Natural killer cell treated with Interleukin-12 subunit alpha and Interleukin-12 subunit beta and Interleukin-15 and Interleukin-18, amount 100 ng/mL, for 72 hours (primary cell): Measurements from ENCODE around the gene CTNNBIP1. TPM values are rescaled to one million over a fixed set of nuclear protein-coding genes. Genes with fewer than 3 reads are reported as not detected.
A peak's percentile ranks its signal among the peaks of the same experiment; 100 is the strongest.

Source experiments
- ATAC-seq, 2 donors: fragments of 150-1000 bp; cut with Tn5 transposase in 1 of 2; sonication (Bioruptor Pico), chemical (Tn5 transposase) in 1 of 2; 2 replicates each; pipeline ENCODE4 v1.10.0; 2021
- DNase-seq: peaks from one replicate; pipeline ENCODE4 v3.0.0; 2022; ENCODE audit warnings: low spot score
- H3K27ac Mint-ChIP-seq, 2 donors: 1 replicate in 1 of 2; 2 replicates in 1 of 2; pipeline ENCODE4 v1.8.0; 2022; ENCODE audit warnings: mixed read lengths in 2 of 2, mild to moderate bottlenecking in 1 of 2, moderate library complexity in 1 of 2
- H3K27me3 Mint-ChIP-seq, 2 donors: 1 replicate in 1 of 2; 2 replicates in 1 of 2; pipeline ENCODE4 v1.8.0; 2022; ENCODE audit warnings: mixed read lengths in 2 of 2
- H3K36me3 Mint-ChIP-seq: one replicate; pipeline ENCODE4 v1.8.0; 2022; ENCODE audit warnings: mixed read lengths
- H3K4me1 Mint-ChIP-seq, 2 donors: 1 replicate in 1 of 2; 2 replicates in 1 of 2; pipeline ENCODE4 v1.8.0; 2022; ENCODE audit warnings: low read depth in 2 of 2, mixed read lengths in 2 of 2, mild to moderate bottlenecking in 1 of 2
- H3K4me3 Mint-ChIP-seq: one replicate; pipeline ENCODE4 v1.8.0; 2022; ENCODE audit warnings: mixed read lengths
- H3K9me3 Mint-ChIP-seq: 2 replicates; pipeline ENCODE4 v1.8.0; 2022; ENCODE audit warnings: mixed read lengths
- total RNA-seq, 2 donors: library from RNA; stranded (reverse); gene quantifications; one replicate each; pipeline ENCODE4 v1.2.3, GENCODE V29; 2022

Gene CTNNBIP1
- total RNA-seq, 2 donors from 2014 or later: 12.5 to 18.7 TPM

- peaks cover 33 to 37% of the 10 kb centered on the region in 2 donors for H3K4me1 Mint-ChIP-seq
- DNase-seq (no peak), ATAC-seq (no peak)
- peak overlapping the region; percentile 39 to 67 for H3K27ac Mint-ChIP-seq
- no peaks in the 10 kb centered on the region for H3K27me3 Mint-ChIP-seq
- peak overlapping the region; percentile 44 for H3K4me3 Mint-ChIP-seq
- H3K36me3 Mint-ChIP-seq: no peaks in the 10 kb centered on the region
- H3K9me3 Mint-ChIP-seq: no peaks in the 10 kb centered on the region
These were observed 2.3 kb upstream of the CTNNBIP1 start for GRCh38 chr1:9912264-9912936.

DNA sequence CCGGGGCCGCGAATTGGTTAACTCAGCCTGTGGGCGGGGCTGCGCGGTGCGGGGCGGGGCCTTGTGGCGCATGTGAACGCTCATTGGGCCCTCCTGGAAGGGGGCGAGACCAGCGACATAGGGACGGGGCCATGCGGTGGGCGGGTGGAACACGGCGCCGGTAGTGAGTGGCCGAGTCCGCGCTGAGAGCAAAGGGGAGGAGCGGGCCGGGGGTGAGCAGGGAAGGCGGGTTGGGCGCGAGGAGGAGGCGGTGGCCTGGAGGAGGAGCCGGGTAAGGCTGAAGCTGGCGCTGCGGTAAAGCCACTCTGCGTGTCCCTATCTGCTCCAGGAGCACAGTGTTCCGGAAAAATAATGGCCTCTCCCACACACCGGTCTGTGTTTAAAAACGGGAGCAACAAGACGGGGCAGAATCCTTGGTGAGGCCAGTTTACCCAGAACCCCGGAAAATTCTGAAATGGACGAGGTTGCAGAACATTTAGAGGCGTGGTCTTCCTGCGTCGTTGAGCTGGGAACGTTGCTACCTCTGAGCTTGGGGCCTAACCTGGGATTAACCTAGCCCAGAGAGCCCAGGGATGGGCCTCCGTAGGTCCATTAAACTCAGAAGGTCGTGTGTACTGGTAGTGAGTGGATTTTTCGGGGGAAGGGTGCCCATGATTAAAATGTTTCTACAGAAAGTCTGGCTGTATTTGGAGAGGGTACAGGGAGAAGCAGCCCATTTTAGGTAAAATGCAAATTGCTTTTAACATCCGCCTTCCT, 532 bp upstream of the CTNNBIP1 start:
- ATAC-seq (peak; percentile 96 to 97), DNase-seq (peak; percentile 100)
- Mint-ChIP-seq H3K36me3 (no peaks in the 10 kb centered on the region), H3K4me3 (peak overlapping the region; percentile 90), H3K4me1 (peaks cover 35 to 41% of the 10 kb centered on the region in 2 donors), H3K27me3 (no peaks in the 10 kb centered on the region), H3K9me3 (no peaks in the 10 kb centered on the region), H3K27ac (peak overlapping the region; percentile 92 to 93)

DNA sequence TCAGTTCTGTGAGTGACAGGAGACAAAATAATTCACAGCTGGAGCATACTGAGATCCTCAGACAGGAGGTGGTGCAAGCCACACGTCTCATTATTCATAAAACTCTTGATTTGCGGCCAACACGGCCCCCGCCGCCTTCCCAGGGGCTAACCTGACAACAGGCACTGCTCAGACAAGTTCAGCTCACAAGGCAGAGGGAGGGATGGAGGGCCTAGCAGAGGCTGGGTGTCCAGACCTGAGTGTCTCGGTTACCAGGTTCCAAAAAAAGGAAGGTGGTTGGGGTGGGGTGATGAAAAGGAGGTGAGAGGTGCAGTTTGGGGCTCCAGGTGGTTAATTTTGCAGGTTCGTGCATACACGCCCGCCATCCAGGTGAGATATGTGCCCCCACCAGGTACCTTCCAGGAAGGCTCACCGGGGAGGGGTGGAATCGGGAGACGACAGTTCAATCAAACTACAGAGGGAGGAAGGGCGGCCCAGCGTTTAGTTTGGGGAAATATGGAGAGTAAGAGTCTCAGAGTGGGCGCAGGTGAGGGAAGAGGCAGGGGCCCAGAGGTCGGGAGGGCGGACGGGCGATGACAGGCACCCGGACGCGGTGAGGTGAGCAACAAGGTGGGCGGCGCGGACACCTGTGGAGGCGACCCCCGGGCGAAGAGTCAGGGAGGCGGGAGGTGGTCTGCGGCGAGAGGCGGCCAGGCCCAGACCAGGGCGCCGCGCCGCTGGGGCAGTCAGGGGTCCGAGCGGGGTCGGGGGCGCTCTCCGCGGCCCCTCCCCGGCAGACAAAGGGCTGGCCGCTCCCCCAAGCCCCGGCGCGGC, 629 bp downstream of the CTNNBIP1 start:
- Mint-ChIP-seq H3K9me3 (no peaks in the 10 kb centered on the region), H3K4me3 (peak overlapping the region; percentile 100), H3K27ac (peak overlapping the region; percentile 94 to 99), H3K4me1 (peaks cover 44 to 52% of the 10 kb centered on the region in 2 donors), H3K27me3 (no peaks in the 10 kb centered on the region), H3K36me3 (no peaks in the 10 kb centered on the region)
- ATAC-seq: no peak
- DNase-seq: no peak

GRCh38 chr1:9908871-9909233, 1.2 kb downstream of the CTNNBIP1 start:
- ATAC-seq: no peak
- Mint-ChIP-seq H3K27me3 (no peaks in the 10 kb centered on the region), H3K4me1 (peaks cover 46 to 57% of the 10 kb centered on the region in 2 donors), H3K27ac (peak overlapping the region; percentile 94 to 99), H3K4me3 (peak overlapping the region; percentile 100), H3K9me3 (no peaks in the 10 kb centered on the region), H3K36me3 (no peaks in the 10 kb centered on the region)
- no peak for DNase-seq

- Mint-ChIP-seq H3K27ac (no peak overlapping the region), H3K4me1 (peaks cover 44 to 63% of the 10 kb centered on the region in 2 donors)
- no peak for ATAC-seq
These were observed 2.6 kb downstream of the CTNNBIP1 start for GRCh38 chr1:9907441-9907840.

GRCh38 chr1:9906466-9906865, 3.6 kb downstream of the CTNNBIP1 start:
- H3K36me3 Mint-ChIP-seq: no peaks in the 10 kb centered on the region
- no peaks in the 10 kb centered on the region for H3K9me3 Mint-ChIP-seq
- H3K4me1 Mint-ChIP-seq: peaks cover 39 to 57% of the 10 kb centered on the region in 2 donors
- no peaks in the 10 kb centered on the region for H3K27me3 Mint-ChIP-seq
- DNase-seq (no peak), ATAC-seq (no peak)
- no peak overlapping the region for H3K27ac Mint-ChIP-seq
- H3K4me3 Mint-ChIP-seq: no peak overlapping the region

More at GRCh38 chr1:9907441-9907840, 2.6 kb downstream of the CTNNBIP1 start:
- Mint-ChIP-seq H3K27me3 (no peaks in the 10 kb centered on the region), H3K36me3 (no peaks in the 10 kb centered on the region), H3K4me3 (no peak overlapping the region), H3K9me3 (no peaks in the 10 kb centered on the region)
- no peak for DNase-seq

DNA sequence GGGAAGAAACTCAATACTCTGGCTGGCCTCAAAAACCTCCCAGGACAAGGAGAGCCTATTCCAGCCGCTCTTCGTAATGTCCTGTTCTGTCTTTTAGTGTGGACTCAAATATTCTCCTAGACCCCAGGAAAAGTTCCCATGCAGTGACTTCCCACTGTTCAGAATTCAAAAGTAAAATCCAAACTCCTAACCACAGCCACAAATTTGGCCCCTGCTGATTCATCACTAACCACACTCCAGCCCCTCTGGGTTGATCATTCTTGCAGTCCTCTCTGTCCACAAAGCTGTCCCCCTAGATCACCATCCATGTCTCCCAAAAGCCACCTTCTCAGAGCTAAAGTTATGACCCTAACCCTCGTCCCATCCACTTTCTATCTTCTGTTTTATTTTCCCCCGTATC, 5.1 kb downstream of the CTNNBIP1 start:
- DNase-seq (no peak), ATAC-seq (no peak)
- peaks cover 41 to 55% of the 10 kb centered on the region in 2 donors for H3K4me1 Mint-ChIP-seq
- H3K27me3 Mint-ChIP-seq: no peaks in the 10 kb centered on the region
- no peak overlapping the region for H3K4me3 Mint-ChIP-seq
- H3K9me3 Mint-ChIP-seq: no peaks in the 10 kb centered on the region
- peak overlapping the region in 1 of 2 donors; percentile 30 for H3K27ac Mint-ChIP-seq
- no peaks in the 10 kb centered on the region for H3K36me3 Mint-ChIP-seq

DNA sequence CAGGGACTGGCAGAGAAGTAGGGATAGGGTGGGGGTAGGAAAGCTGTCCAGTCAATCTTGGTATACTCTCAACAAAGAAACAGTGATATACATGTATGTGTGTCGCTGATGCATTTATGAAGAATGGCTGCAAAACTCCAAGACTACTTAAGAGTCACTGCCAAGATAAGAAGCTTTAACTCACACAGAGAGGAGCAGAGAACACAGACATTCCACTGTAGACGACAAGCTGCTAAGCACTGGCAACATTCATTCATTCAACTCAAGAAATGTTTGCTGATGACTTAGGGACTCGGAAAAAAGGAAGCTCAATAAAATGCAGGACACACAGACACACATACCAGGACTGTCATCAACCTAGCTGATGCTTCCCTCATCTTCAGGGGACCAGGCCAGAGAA, 5.5 kb downstream of the CTNNBIP1 start:
- Mint-ChIP-seq H3K27me3 (no peaks in the 10 kb centered on the region), H3K36me3 (no peaks in the 10 kb centered on the region), H3K27ac (peak overlapping the region; percentile 30 to 64), H3K4me3 (peak overlapping the region; percentile 37), H3K4me1 (peaks cover 41 to 55% of the 10 kb centered on the region in 2 donors), H3K9me3 (no peaks in the 10 kb centered on the region)
- ATAC-seq (no peak), DNase-seq (no peak)

GRCh38 chr1:9903801-9904527, 6.1 kb downstream of the CTNNBIP1 start:
- Mint-ChIP-seq H3K27me3 (no peaks in the 10 kb centered on the region), H3K36me3 (no peaks in the 10 kb centered on the region), H3K4me3 (peak overlapping the region; percentile 37), H3K4me1 (peaks cover 34 to 49% of the 10 kb centered on the region in 2 donors), H3K9me3 (no peaks in the 10 kb centered on the region), H3K27ac (peak overlapping the region; percentile 54 to 64)
- ATAC-seq (peak; percentile 53 to 89), DNase-seq (no peak)

GRCh38 chr1:9902060-9902452, 8.0 kb downstream of the CTNNBIP1 start:
- Mint-ChIP-seq H3K4me1 (peaks cover 23 to 36% of the 10 kb centered on the region in 2 donors), H3K27me3 (no peaks in the 10 kb centered on the region), H3K36me3 (no peaks in the 10 kb centered on the region), H3K9me3 (no peaks in the 10 kb centered on the region), H3K4me3 (no peak overlapping the region), H3K27ac (no peak overlapping the region)
- ATAC-seq (no peak), DNase-seq (no peak)

DNA sequence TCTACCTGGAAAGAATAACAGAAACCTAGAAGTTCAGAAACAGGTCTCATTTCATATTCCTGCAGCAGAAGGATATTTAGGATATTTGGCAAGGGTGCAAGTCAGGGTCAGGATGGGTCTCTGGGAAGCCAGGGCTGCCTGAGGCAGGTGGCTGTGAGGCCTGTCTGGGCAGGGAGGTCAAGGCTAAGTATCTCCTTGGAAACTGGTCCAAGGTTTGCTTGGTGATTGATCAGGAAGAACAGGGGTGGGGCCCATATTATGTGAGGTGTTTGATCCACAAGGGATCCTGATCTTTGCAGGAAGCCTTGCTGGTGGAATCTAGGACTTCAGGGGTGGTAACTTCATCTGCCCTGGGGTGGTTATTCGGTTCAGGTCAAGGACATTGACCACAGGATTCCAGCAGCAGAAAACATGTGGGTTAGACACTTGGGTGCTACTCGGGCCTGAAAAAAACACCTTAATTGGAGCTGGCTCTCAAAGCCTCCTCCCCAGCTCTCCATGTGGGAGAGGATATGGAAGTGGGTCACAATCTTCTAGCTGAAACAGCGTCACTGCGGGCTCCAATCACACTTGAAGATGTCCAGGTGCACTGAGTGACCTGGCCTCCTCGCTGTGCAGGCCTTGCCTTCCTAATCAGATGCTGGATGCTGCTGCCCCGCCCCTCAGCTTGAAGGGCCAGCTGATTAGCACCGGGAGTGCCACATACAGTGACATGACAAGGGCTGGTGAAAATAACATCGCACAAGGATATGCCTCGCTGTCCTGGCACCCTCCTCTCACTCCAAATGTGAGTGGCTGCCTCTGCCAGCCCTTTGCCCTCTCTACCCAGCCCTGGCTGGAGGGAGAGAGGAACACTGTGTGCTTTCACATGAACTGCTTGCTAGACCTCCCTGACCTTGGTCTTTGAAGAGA, 8.7 kb downstream of the CTNNBIP1 start:
- peak in 1 of 2 donors; percentile 20 for ATAC-seq
- H3K4me1 Mint-ChIP-seq: peaks cover 23 to 36% of the 10 kb centered on the region in 2 donors
- H3K27me3 Mint-ChIP-seq: no peaks in the 10 kb centered on the region
- no peak overlapping the region for H3K4me3 Mint-ChIP-seq
- peak overlapping the region in 1 of 2 donors; percentile 56 for H3K27ac Mint-ChIP-seq
- DNase-seq: no peak
- no peaks in the 10 kb centered on the region for H3K36me3 Mint-ChIP-seq
- no peaks in the 10 kb centered on the region for H3K9me3 Mint-ChIP-seq

DNA sequence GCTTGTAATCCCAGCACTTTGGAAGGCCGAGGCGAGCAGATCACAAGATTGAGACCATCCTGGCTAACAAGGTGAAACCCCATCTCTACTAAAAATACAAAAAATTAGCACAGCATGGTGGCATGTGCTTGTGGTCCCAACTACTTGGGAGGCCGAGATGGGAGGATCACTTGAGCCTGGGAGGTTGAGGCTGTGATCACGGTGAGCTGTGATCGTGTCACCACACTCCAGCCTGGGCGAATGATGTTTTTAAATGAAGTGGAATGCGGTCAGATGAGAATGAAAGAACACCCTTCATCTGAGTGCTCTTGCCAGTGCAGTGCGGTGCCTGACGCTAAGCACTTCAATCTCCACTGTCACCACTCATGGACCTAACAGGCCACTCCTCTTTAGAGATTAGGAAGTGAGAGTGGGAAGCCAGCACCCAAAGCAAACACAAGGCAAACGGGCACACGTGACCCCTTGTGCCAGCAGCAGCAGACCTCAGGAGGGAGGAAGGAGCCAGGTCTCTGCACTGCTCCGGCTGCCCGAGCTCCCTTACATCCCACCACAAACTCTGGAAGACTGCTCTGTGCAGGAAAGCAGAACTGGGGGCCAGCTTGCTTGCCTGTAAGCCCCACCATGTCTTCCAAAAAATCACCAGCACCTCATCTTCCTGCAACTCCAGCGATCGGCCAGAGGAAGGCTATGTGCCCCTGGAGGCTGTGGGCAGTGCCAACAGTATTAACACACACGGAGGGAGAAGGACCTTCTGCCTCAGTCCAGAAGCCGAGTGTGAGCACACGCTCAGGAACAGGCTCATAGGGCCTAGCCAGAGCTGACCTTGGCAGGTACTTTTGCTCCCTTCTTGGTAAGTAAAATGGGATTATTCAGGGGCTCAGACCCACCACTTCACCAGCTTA, 9.7 kb downstream of the CTNNBIP1 start:
- Mint-ChIP-seq H3K27ac (peak overlapping the region in 1 of 2 donors; percentile 56), H3K36me3 (no peaks in the 10 kb centered on the region), H3K27me3 (no peaks in the 10 kb centered on the region), H3K4me3 (no peak overlapping the region), H3K4me1 (peaks cover 21 to 31% of the 10 kb centered on the region in 2 donors), H3K9me3 (no peaks in the 10 kb centered on the region)
- ATAC-seq: peak in 1 of 2 donors; percentile 37
- no peak for DNase-seq
